RWPE2 (cell line): ENCODE results near the gene CASS4.

Experiments
- ATAC-seq: fragments of 200-7000 bp; cut with Tn5 transposase; 3 replicates; pipeline ENCODE4 v1.9.1; 2021; ENCODE audit warnings: low read depth
- DNase-seq: peaks from one replicate; pipeline ENCODE4 v3.0.0-alpha.2; 2020; ENCODE audit warnings: low spot score
- H3K27ac ChIP-seq: fragments of 450-650 bp; 2 replicates; pipeline ENCODE4 v1.5.1; 2017; ENCODE audit warnings: mild to moderate bottlenecking; ENCODE audit not compliant: poor library complexity, severe bottlenecking
- H3K27me3 ChIP-seq: fragments of 250-450 bp; sonication (Bioruptor Pico); 2 replicates; pipeline ENCODE4 v1.5.1; 2021; ENCODE audit warnings: mild to moderate bottlenecking, moderate library complexity; ENCODE audit not compliant: insufficient read depth, poor library complexity, severe bottlenecking
- H3K36me3 ChIP-seq: fragments of 250-450 bp; sonication (Bioruptor Pico); 2 replicates; pipeline ENCODE4 v1.5.1; 2020; ENCODE audit warnings: low read depth, mild to moderate bottlenecking, moderate library complexity
- H3K4me1 ChIP-seq: fragments of 250-450 bp; sonication (Bioruptor Pico); 2 replicates; pipeline ENCODE4 v1.5.1; 2021; ENCODE audit warnings: mild to moderate bottlenecking, moderate library complexity; ENCODE audit not compliant: insufficient read depth, poor library complexity, severe bottlenecking
- H3K4me3 ChIP-seq: fragments of 250-450 bp; sonication (Bioruptor Pico); 2 replicates; pipeline ENCODE4 v1.5.1; 2021; ENCODE audit warnings: mild to moderate bottlenecking, moderate library complexity; ENCODE audit not compliant: severe bottlenecking
- H3K9me3 ChIP-seq: fragments of 250-450 bp; sonication (Bioruptor Pico); 2 replicates; pipeline ENCODE4 v1.5.1; 2021; ENCODE audit warnings: mild to moderate bottlenecking, moderate library complexity; ENCODE audit not compliant: severe bottlenecking
- TF ChIP-seq, protein P1 (sequence below): fragments of 450-650 bp; IDR thresholded peaks from one replicate; pipeline ENCODE4 v1.5.1; 2017; ENCODE audit warnings: mild to moderate bottlenecking, moderate library complexity; ENCODE audit not compliant: poor library complexity, severe bottlenecking

CASS4 gene

DNA sequence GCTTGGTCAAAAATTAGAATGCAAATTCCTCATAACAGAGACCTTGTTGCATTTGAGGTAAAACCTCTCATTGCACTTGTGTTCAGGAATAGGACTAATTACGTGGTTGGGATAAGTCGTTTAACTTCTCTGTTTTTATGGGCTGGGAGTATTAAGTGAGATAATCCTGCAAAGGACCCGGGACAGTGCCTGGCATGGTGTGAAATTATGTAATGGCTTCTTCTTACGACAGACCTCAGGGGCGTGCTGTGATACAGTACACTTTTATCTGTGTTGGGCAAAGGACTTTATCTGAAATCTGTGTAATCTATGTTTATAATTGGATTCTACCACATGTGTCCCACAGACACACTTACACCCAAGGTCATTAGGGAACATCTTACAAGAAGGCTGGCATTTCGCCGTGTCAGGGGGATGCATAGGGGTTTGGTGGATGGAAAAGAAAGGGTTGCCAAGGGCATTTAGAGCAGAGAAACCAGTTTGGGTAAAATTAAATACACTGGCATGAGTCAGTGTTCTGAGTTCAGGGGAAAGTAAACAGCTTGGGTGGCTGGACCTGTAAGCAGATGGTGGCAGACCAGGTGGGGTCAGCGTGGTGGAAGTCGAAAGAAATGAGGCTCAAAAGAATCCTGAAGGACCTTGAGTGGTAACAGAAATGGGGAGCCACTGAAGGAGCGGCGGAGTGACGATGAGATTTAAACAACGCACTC lies 39.2 kb downstream of the CASS4 start:
- DNase-seq = no peak
- Histone ChIP-seq H3K36me3 (no peaks in the 10 kb centered on the region), H3K4me3 (no peak overlapping the region), H3K27ac (no peak overlapping the region), H3K27me3 (no peaks in the 10 kb centered on the region), H3K4me1 (no peaks in the 10 kb centered on the region), H3K9me3 (no peaks in the 10 kb centered on the region)
- TF ChIP-seq, protein P1, sequence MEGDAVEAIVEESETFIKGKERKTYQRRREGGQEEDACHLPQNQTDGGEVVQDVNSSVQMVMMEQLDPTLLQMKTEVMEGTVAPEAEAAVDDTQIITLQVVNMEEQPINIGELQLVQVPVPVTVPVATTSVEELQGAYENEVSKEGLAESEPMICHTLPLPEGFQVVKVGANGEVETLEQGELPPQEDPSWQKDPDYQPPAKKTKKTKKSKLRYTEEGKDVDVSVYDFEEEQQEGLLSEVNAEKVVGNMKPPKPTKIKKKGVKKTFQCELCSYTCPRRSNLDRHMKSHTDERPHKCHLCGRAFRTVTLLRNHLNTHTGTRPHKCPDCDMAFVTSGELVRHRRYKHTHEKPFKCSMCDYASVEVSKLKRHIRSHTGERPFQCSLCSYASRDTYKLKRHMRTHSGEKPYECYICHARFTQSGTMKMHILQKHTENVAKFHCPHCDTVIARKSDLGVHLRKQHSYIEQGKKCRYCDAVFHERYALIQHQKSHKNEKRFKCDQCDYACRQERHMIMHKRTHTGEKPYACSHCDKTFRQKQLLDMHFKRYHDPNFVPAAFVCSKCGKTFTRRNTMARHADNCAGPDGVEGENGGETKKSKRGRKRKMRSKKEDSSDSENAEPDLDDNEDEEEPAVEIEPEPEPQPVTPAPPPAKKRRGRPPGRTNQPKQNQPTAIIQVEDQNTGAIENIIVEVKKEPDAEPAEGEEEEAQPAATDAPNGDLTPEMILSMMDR = no peak
- no peak for ATAC-seq

DNA sequence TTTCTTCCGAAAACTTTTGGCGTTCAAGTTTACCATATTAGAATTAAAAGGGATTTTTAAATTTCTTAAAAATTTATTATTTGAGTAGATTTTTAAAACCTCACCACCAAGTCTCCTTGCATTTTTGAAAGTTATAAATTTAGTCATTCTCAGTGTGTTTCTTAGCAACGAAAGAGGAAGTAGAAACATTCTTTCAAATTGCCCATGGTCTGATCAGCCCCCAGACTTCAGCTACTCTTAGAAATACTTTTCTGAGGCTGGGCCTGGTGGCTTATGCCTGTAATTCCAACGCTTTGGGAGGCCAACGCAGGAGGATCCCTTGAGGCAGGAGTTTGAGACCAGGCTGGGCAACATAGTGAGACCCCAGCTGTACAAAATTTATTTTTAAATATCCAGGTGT lies 41.3 kb downstream of the CASS4 start:
- TF ChIP-seq, protein P1 = no peak
- Histone ChIP-seq H3K4me1 (no peaks in the 10 kb centered on the region), H3K4me3 (no peak overlapping the region), H3K36me3 (no peaks in the 10 kb centered on the region), H3K27ac (no peak overlapping the region), H3K27me3 (peaks cover 2% of the 10 kb centered on the region), H3K9me3 (no peaks in the 10 kb centered on the region)
- DNase-seq = no peak
- no peak for ATAC-seq

DNA sequence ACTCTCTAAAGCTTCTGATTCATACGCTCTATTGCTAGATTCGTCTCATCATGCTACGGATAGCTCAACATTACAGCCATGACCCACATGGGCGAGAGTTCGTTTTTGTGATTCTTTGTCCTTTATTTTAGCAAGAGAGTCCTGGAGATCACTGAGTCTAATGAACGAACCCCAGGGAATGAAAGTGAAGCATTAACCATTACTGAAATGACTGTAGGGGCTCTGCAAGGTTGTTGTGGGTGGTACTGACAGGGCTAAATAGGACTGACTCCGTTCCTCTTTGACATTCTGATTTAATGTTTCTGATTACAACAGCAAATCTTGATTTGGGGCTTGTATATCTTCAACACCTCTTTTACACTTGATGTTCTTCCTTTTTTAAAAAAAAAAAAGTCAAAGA lies 42.7 kb downstream of the CASS4 start:
- ATAC-seq (no peak), DNase-seq (no peak)
- TF ChIP-seq, protein P1 = no peak
- Histone ChIP-seq H3K9me3 (no peaks in the 10 kb centered on the region), H3K36me3 (no peaks in the 10 kb centered on the region), H3K27ac (no peak overlapping the region), H3K4me1 (no peaks in the 10 kb centered on the region), H3K4me3 (no peak overlapping the region), H3K27me3 (peaks cover 7% of the 10 kb centered on the region)

DNA sequence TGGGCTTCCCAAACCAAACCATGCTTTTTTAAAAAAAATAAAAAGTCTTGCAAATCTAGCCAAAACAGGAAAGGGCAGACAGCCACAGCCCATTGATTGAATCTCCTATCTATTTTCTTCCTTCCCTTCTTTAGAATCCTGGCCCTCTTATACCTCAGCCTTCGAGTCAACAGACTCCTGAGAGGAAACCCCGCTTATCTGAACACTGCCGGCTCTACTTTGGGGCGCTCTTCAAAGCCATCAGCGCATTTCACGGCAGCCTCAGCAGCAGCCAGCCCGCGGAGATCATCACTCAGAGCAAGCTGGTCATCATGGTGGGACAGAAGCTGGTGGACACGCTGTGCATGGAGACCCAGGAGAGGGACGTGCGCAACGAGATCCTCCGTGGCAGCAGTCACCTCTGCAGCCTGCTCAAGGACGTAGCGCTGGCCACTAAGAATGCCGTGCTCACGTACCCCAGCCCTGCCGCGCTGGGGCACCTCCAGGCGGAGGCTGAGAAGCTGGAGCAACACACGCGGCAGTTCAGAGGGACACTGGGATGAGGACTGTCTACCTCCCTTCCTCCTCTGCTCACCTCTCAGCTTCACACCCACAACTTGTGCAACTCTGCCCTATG lies 46.3 kb downstream of the CASS4 start:
- TF ChIP-seq, protein P1 = no peak
- ATAC-seq (peak; percentile 72), DNase-seq (no peak)
- no peaks in the 10 kb centered on the region for H3K4me1 ChIP-seq
- no peaks in the 10 kb centered on the region for H3K36me3 ChIP-seq
- H3K9me3 ChIP-seq = no peaks in the 10 kb centered on the region
- peaks cover 7% of the 10 kb centered on the region for H3K27me3 ChIP-seq
- H3K27ac ChIP-seq = no peak overlapping the region
- peak overlapping the region; percentile 3 for H3K4me3 ChIP-seq

DNA sequence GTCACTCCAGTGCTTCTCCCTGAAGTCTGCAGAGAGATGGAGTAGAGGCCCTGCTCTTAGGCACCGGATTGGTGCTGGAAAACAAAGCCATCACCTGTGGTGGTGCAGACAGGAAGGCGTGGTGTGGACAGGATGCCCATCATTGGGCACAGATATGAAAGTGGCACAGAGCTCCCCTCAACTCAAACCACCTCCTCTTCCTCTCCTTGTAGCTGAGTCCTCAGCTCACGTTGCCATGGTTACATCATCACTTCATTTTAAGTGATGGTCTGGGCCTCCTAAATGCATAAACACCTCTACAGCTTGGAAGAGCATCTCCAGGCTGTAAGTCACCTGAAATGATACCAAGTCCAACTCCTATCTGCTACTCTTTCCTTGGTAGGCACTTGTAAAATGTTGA lies 48.4 kb downstream of the CASS4 start:
- Histone ChIP-seq H3K4me3 (no peak overlapping the region), H3K4me1 (no peaks in the 10 kb centered on the region), H3K36me3 (no peaks in the 10 kb centered on the region), H3K9me3 (no peaks in the 10 kb centered on the region), H3K27ac (no peak overlapping the region), H3K27me3 (peaks cover 7% of the 10 kb centered on the region)
- TF ChIP-seq, protein P1 = no peak
- DNase-seq = no peak
- no peak for ATAC-seq
